ENCODE data around the gene TMEM119. TPM values are rescaled to one million over a fixed set of nuclear protein-coding genes. Genes with fewer than 3 reads are reported as not detected.
"Not testable (repeated sequence)": the region's sequence is repeated elsewhere in the genome, so short reads cannot be mapped to it uniquely, and the experiment has no call there.

The TMEM119 gene
- total RNA-seq, 1 donor from 2014 or later, result 0.72 TPM

DNA sequence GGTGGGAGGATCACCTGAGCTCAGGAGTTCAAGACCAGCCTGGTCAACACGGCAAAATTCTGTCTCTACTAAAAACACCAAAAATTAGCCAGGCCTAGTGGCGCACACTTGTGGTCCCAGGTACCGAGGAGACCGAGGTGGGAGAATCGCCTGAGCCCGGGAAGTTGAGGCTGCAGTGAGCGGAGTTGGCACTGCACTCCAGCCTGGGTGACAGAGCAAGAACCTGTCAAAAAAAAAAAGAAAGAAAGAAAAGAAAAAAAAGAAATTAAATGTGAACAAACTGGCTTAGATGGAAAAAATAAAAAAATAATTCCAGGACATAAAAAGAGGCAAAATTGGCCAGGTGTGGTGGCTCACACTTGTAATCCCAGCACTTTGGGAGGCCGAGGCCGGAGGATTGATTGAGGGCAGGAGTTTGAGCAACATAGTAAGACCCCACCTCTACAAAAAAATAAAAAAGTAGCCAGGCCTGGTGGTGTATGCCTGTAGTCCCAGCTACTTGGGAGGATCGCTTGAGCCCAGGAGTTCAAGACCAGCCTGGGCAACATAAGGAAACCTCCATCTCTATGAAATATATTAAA lies 3.5 kb downstream of the TMEM119 start:
- TF ChIP-seq CTCF (conservative IDR thresholded peaks at IDR 0.05), result no peak
- Mint-ChIP-seq H3K36me3 (ENCODE audit: low read depth) (no peaks in the 10 kb centered on the region), H3K27ac (ENCODE audit: unreplicated experiment) (no peak overlapping the region), H3K9me3 (no peaks in the 10 kb centered on the region), H3K27me3 (ENCODE audit: low read depth) (no peaks in the 10 kb centered on the region), H3K4me1 (peaks cover 7% of the 10 kb centered on the region), H3K4me3 (no peak overlapping the region)
- DNase-seq (ENCODE audit: low read depth, low spot score), result no peak

DNA sequence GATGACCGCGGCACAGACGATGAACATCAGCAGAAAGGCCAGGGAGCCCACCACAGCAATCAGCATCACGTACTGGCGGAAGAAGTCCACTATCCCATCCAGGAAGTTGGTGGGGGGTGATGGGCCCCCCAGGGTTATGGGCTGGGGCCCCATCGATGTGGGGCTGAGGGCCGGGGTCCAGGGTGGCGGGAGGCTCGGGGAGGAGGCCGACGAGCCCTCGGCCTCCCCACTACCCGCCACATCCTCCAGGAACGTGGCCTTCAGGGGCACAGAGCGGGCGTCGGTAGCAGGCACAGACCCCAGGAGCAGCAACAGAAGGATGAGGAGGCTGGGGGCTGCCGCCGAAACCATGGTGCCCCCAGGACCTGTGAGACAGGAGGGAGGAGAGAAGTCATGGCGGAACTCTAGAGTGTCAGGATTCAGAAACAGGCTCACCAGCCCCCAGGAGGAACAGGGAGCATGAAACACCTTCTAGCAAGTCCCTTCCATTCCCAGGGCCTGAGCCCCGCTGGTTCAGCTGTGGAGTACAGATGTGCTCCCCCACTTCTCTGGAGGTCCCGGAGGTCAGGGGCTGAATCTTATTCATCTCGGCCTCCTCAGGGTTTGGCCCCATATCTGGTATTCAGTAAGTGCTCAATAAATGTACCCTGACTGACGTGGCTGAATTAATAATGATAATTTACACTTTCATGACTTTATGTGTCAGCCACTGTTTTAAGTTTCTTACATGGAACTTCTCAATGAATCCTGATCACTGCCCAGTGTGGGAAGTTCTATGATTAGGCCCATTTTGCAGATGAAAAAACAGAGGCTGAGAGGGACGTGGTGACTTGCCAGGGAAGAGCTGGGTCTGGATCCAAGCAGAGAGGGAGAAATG lies 5.6 kb downstream of the TMEM119 start:
- no peak for TF ChIP-seq CTCF (conservative IDR thresholded peaks at IDR 0.05)
- H3K27ac Mint-ChIP-seq (ENCODE audit: unreplicated experiment), result no peak overlapping the region
- no peak for DNase-seq (ENCODE audit: low read depth, low spot score)
- no peaks in the 10 kb centered on the region for H3K36me3 Mint-ChIP-seq (ENCODE audit: low read depth)
- H3K4me1 Mint-ChIP-seq, result peaks cover 5% of the 10 kb centered on the region
- no peaks in the 10 kb centered on the region for H3K27me3 Mint-ChIP-seq (ENCODE audit: low read depth)
- no peaks in the 10 kb centered on the region for H3K9me3 Mint-ChIP-seq
- no peak overlapping the region for H3K4me3 Mint-ChIP-seq

DNA sequence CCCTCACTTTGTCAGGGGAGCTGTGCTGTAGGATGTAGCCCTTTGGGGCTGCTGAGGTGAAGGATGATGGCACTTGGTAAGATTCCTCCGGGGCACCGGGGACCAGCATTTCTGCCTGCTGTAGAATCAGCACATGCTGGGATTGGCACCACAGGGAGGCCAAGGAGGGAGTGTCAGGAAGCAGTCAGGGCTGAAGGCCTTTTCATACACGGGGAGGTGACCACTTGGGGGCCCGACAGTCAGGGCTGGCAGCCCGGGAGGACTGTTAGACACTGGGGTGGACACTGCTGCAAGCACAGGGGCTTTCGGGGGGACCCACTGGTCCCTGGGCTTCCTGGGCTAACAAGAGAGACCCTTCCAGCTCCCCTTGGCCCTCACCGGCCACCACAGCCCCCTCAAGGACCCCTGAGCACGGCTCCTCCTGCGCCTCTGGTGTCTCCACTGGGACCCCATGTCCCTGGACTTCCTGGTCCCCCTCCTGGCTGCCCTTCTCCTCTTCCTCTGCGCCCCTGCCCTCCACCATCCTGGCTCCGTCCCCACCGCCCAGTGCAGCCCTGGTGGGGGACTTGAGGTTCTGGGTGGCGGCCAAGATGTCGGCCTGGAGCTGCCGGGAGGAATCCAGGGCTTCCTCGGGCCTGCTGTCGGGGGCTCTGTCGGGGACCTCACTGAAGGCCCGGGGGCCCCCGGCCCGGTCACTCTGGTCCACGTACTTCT lies 6.5 kb downstream of the TMEM119 start:
- Mint-ChIP-seq H3K4me3 (no peak overlapping the region), H3K4me1 (peaks cover 5% of the 10 kb centered on the region), H3K36me3 (ENCODE audit: low read depth) (no peaks in the 10 kb centered on the region), H3K9me3 (no peaks in the 10 kb centered on the region), H3K27me3 (ENCODE audit: low read depth) (no peaks in the 10 kb centered on the region), H3K27ac (ENCODE audit: unreplicated experiment) (no peak overlapping the region)
- no peak for DNase-seq (ENCODE audit: low read depth, low spot score)
- TF ChIP-seq CTCF (conservative IDR thresholded peaks at IDR 0.05), result no peak

DNA sequence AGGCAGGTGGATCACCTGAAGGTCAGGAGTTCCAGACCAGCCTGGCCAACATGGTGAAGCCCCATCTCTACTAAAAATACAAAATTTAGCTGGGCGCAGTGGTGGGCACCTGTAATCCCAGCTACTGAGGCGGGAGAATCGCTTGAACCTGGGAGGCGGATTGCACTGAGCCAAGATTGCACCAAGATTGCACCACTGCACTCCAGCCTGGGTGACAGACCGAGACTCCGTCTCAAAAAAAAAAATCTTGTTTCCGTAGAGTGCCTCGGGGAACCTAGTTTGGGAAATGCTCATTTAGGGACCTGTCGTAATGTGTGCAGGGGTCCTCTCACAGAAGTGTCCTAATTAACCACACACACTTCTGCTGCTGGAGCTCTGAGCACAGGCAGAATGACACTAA lies 7.4 kb downstream of the TMEM119 start:
- not testable (repeated sequence) for H3K27ac Mint-ChIP-seq (ENCODE audit: unreplicated experiment); DNase-seq (ENCODE audit: low read depth, low spot score); H3K27me3 Mint-ChIP-seq (ENCODE audit: low read depth); H3K36me3 Mint-ChIP-seq (ENCODE audit: low read depth); H3K4me3 Mint-ChIP-seq; H3K9me3 Mint-ChIP-seq; H3K4me1 Mint-ChIP-seq

GRCh38 chr12:108589840-108590229 lies 8.0 kb downstream of the TMEM119 start:
- no peak for TF ChIP-seq CTCF (conservative IDR thresholded peaks at IDR 0.05)
- DNase-seq (ENCODE audit: low read depth, low spot score), result no peak
- Mint-ChIP-seq H3K27me3 (ENCODE audit: low read depth) (no peaks in the 10 kb centered on the region), H3K9me3 (no peaks in the 10 kb centered on the region), H3K27ac (ENCODE audit: unreplicated experiment) (no peak overlapping the region), H3K36me3 (ENCODE audit: low read depth) (no peaks in the 10 kb centered on the region), H3K4me1 (peaks cover 5% of the 10 kb centered on the region), H3K4me3 (no peak overlapping the region)
